Measurements from ENCODE around the gene TP73.
A peak's percentile ranks its signal among the peaks of the same experiment; 100 is the strongest.

Gene TP73

GRCh38 chr1:3651930-3652547, at the start of gene TP73:
Gene TP73 (plus strand): TSS chr1:3652516. CDS start chr1:3682366, 29,850 bp downstream.
- DNase-seq: no peak

GRCh38 chr1:3603156-3603555, 49.2 kb upstream of the TP73 start:
- DNase-seq: no peak

GRCh38 chr1:3603571-3604467, 48.5 kb upstream of the TP73 start:
- no peak for DNase-seq

- DNase-seq: no peak
Measured at GRCh38 chr1:3604468-3604974, 47.8 kb upstream of the TP73 start.

- no peak for DNase-seq
Measured at GRCh38 chr1:3604997-3605823, 47.1 kb upstream of the TP73 start.

GRCh38 chr1:3606779-3607702, 45.3 kb upstream of the TP73 start:
- DNase-seq: no peak

GRCh38 chr1:3607703-3608065, 44.6 kb upstream of the TP73 start:
- no peak for DNase-seq

GRCh38 chr1:3608154-3608553, 44.2 kb upstream of the TP73 start:
- no peak for DNase-seq

- DNase-seq: no peak
Measured at GRCh38 chr1:3609016-3609768, 43.1 kb upstream of the TP73 start.

- DNase-seq: no peak
Measured at GRCh38 chr1:3609769-3610526, 42.4 kb upstream of the TP73 start.

- DNase-seq: no peak
Measured at GRCh38 chr1:3610527-3611169, 41.7 kb upstream of the TP73 start.

GRCh38 chr1:3611170-3612019, 40.9 kb upstream of the TP73 start, which contains the start of gene MEGF6:
Gene MEGF6 (minus strand): TSS chr1:3611508. CDS start chr1:3611268, 240 bp downstream.
- peak; percentile 69 for DNase-seq

GRCh38 chr1:3612123-3612522, 40.2 kb upstream of the TP73 start:
- DNase-seq: no peak

GRCh38 chr1:3614755-3615742, 37.3 kb upstream of the TP73 start:
- no peak for DNase-seq

GRCh38 chr1:3616861-3617260, 35.5 kb upstream of the TP73 start:
- DNase-seq: no peak

GRCh38 chr1:3617806-3618345, 34.4 kb upstream of the TP73 start:
- no peak for DNase-seq

- DNase-seq: no peak
Measured at GRCh38 chr1:3618531-3618880, 33.8 kb upstream of the TP73 start.

All from activated naive CD4-positive, alpha-beta T cell treated with anti-CD3 and anti-CD28 coated beads, Interleukin-2, amount 50 U/mL, for 16 hours (primary cell).